ENCODE results near the gene PRKN.

PRKN gene

GRCh38 chr6:162671580-162672165, 55.9 kb downstream of the PRKN start:
- no peak for DNase-seq

- no peak for DNase-seq
These were observed 57.2 kb downstream of the PRKN start for GRCh38 chr6:162670345-162670744.

GRCh38 chr6:162666246-162666645, 61.3 kb downstream of the PRKN start:
- DNase-seq = no peak

- DNase-seq = no peak
These were observed 73.8 kb downstream of the PRKN start for GRCh38 chr6:162653808-162654207.

- DNase-seq = no peak
These were observed 76.1 kb downstream of the PRKN start for GRCh38 chr6:162651505-162651904.

- DNase-seq = no peak
These were observed 78.3 kb downstream of the PRKN start for GRCh38 chr6:162649271-162649670.

- no peak for DNase-seq
These were observed 83.4 kb downstream of the PRKN start for GRCh38 chr6:162644153-162644552.

GRCh38 chr6:162640756-162641155, 86.8 kb downstream of the PRKN start:
- DNase-seq = no peak

GRCh38 chr6:162639951-162640350, 87.6 kb downstream of the PRKN start:
- no peak for DNase-seq

- DNase-seq = no peak
These were observed 88.5 kb downstream of the PRKN start for GRCh38 chr6:162638931-162639574.

- DNase-seq = no peak
These were observed 90.2 kb downstream of the PRKN start for GRCh38 chr6:162637317-162637716.

GRCh38 chr6:162636167-162636566, 91.4 kb downstream of the PRKN start:
- no peak for DNase-seq

GRCh38 chr6:162631546-162631945, 96.0 kb downstream of the PRKN start:
- DNase-seq = no peak

- DNase-seq = no peak
These were observed 97.5 kb downstream of the PRKN start for GRCh38 chr6:162630069-162630468.

GRCh38 chr6:162627825-162628224, 99.7 kb downstream of the PRKN start:
- no peak for DNase-seq

GRCh38 chr6:162627362-162627761, 100.2 kb downstream of the PRKN start:
- DNase-seq = no peak

- no peak for DNase-seq
These were observed 100.7 kb downstream of the PRKN start for GRCh38 chr6:162626869-162627268.

GRCh38 chr6:162625846-162626540, 101.6 kb downstream of the PRKN start:
- DNase-seq = no peak

GRCh38 chr6:162622572-162622971, 105.0 kb downstream of the PRKN start:
- DNase-seq = no peak

- no peak for DNase-seq
These were observed 106.3 kb downstream of the PRKN start for GRCh38 chr6:162621246-162621645.

- DNase-seq = no peak
These were observed 107.5 kb downstream of the PRKN start for GRCh38 chr6:162620073-162620472.

- DNase-seq = no peak
These were observed 109.0 kb downstream of the PRKN start for GRCh38 chr6:162618448-162619002.

- DNase-seq = no peak
These were observed 112.4 kb downstream of the PRKN start for GRCh38 chr6:162615016-162615705.
